ENCODE results near the gene NOS1AP.

NOS1AP gene

DNA sequence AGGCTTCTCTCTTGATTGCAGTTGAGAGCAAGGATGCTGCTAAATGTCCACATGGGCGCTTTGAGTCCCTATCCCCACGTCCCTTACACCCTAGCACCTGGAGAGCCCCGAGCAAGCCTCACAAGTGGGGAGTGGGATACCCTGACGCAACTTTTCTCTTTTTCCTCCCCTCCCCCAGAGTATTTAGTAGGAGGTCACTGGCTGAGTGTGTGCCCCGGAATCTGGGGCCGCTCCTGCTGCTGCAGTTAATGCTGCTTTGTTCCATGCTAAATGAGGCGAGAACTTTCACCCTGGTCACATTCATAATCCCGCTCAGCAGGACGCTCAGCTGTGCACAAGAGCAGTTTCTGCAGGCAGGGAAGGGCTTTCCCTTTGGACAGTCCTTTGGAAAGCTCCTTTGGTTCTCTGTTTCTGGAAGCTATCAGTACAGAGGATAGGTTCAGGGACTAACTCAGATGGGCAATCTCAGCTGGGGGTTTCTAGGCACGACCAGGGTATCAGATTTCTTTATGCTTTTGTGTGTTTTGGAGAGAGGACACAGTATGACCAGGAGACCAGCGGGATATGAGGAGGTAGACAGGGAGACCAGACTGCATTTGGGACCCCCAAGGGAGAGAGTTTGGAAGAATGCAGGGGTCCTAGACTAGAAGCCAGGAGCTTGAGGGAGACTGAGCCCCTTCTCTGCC lies 75.9 kb downstream of the NOS1AP start:
- Histone ChIP-seq H3K9me3 (ENCODE audit: low read length) (no peaks in the 10 kb centered on the region; the same call in 1 of the 2 replicates), H3F3A (ENCODE audit: insufficient read depth, low read length) (no peaks in the 10 kb centered on the region), H3K27me3 (ENCODE audit: insufficient read depth, low read length) (no peaks in the 10 kb centered on the region), H2AFZ (ENCODE audit: low read length) (no peak overlapping the region), H3K4me2 (ENCODE audit: low read length) (no peak overlapping the region), H3K79me2 (ENCODE audit: insufficient read depth, low read length) (no peaks in the 10 kb centered on the region), H3K9ac (ENCODE audit: low read length) (no peak overlapping the region), H3K4me3 (ENCODE audit: low read depth, low read length, poor library complexity, severe bottlenecking) (no peak overlapping the region), H3K9me2 (ENCODE audit: low read depth, low read length) (no peaks in the 10 kb centered on the region), H3K36me3 (ENCODE audit: insufficient read depth, low read length) (no peaks in the 10 kb centered on the region), H4K20me1 (ENCODE audit: insufficient read depth, low read length) (no peaks in the 10 kb centered on the region), H3K27ac (ENCODE audit: low read depth, low read length, poor library complexity, severe bottlenecking) (no peak overlapping the region), H3K4me1 (ENCODE audit: insufficient read depth, low read length, severe bottlenecking) (no peaks in the 10 kb centered on the region)
- no peak for TF ChIP-seq EZH2 (IDR thresholded peaks at IDR 0.05; ENCODE audit: borderline replicate concordance, low read length)
- TF ChIP-seq, protein P1, sequence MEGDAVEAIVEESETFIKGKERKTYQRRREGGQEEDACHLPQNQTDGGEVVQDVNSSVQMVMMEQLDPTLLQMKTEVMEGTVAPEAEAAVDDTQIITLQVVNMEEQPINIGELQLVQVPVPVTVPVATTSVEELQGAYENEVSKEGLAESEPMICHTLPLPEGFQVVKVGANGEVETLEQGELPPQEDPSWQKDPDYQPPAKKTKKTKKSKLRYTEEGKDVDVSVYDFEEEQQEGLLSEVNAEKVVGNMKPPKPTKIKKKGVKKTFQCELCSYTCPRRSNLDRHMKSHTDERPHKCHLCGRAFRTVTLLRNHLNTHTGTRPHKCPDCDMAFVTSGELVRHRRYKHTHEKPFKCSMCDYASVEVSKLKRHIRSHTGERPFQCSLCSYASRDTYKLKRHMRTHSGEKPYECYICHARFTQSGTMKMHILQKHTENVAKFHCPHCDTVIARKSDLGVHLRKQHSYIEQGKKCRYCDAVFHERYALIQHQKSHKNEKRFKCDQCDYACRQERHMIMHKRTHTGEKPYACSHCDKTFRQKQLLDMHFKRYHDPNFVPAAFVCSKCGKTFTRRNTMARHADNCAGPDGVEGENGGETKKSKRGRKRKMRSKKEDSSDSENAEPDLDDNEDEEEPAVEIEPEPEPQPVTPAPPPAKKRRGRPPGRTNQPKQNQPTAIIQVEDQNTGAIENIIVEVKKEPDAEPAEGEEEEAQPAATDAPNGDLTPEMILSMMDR (IDR thresholded peaks at IDR 0.05; ENCODE audit: low read length) = no peak

DNA sequence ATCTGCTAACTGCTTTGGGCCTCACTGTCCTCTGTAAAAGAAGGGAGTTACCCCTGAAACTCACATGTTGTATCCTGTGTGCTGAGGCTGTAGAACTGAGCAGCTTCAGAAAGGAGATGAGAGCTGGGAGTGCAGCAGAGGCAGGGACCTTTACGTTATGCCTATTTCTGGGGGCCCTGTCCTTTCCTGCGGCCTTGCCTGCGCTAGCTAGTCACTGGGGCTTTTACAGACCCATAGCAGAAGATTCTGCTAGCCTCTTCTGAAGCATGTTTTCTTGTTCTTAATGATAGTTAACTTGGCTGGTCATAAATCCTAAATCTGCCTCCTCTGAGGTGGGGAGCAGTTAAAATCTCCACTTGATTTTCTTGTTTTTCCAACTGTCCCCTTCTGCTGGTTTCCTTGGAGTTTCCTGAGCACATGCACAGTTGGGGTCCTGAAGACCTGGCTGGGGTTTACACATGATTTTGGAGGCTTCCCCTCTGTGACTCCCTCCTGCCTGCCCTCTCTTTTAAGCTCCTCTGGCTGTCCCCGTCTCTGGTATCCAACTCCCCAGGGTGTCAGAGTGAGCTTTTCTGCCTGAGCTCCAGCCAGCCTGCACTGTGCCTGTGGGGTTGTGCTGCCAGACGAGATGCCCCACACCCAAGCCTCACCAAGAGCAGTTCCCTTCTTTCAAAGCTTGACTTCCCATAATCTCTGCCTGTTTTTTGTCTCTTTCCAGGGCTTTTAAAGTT lies 76.6 kb downstream of the NOS1AP start:
- H3K9me2 ChIP-seq (ENCODE audit: low read depth, low read length) = no peaks in the 10 kb centered on the region
- H2AFZ ChIP-seq (ENCODE audit: low read length) = no peak overlapping the region
- no peaks in the 10 kb centered on the region for H4K20me1 ChIP-seq (ENCODE audit: insufficient read depth, low read length)
- H3K36me3 ChIP-seq (ENCODE audit: insufficient read depth, low read length) = no peaks in the 10 kb centered on the region
- TF ChIP-seq, protein P1 (IDR thresholded peaks at IDR 0.05; ENCODE audit: low read length) = no peak
- no peak for TF ChIP-seq EZH2 (IDR thresholded peaks at IDR 0.05; ENCODE audit: borderline replicate concordance, low read length)
- no peak overlapping the region for H3K4me3 ChIP-seq (ENCODE audit: low read depth, low read length, poor library complexity, severe bottlenecking)
- no peak overlapping the region for H3K4me2 ChIP-seq (ENCODE audit: low read length)
- no peak overlapping the region for H3K27ac ChIP-seq (ENCODE audit: low read depth, low read length, poor library complexity, severe bottlenecking)
- no peaks in the 10 kb centered on the region for H3K79me2 ChIP-seq (ENCODE audit: insufficient read depth, low read length)
- no peaks in the 10 kb centered on the region for H3K4me1 ChIP-seq (ENCODE audit: insufficient read depth, low read length, severe bottlenecking)
- no peaks in the 10 kb centered on the region for H3F3A ChIP-seq (ENCODE audit: insufficient read depth, low read length)
- no peak overlapping the region for H3K9ac ChIP-seq (ENCODE audit: low read length)
- no peaks in the 10 kb centered on the region for H3K27me3 ChIP-seq (ENCODE audit: insufficient read depth, low read length)
- no peaks in the 10 kb centered on the region; the same call in 1 of the 2 replicates for H3K9me3 ChIP-seq (ENCODE audit: low read length)

DNA sequence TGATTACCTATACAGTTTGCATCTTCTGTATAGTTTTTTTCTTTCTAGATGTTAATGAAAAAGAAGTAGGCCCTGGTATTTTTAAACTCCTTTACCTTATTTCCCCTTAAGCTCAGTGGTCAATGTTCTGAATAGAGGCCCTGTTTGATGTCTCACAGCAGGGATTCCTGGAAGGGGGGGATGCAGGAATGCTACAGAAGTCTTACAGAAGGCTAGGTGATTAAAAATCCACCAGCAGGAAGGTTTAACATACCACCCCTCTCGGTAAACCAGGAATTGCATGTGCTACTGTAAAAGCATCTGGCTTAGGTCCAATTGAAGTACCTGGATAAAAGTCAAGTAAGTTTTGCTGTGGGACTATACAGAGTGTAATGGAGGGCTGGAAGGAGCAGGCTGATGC lies 78.3 kb downstream of the NOS1AP start:
- TF ChIP-seq, protein P1 (IDR thresholded peaks at IDR 0.05; ENCODE audit: low read length) = no peak
- TF ChIP-seq EZH2 (IDR thresholded peaks at IDR 0.05; ENCODE audit: borderline replicate concordance, low read length) = no peak
- Histone ChIP-seq H2AFZ (ENCODE audit: low read length) (no peak overlapping the region), H4K20me1 (ENCODE audit: insufficient read depth, low read length) (no peaks in the 10 kb centered on the region), H3K9ac (ENCODE audit: low read length) (no peak overlapping the region), H3K9me2 (ENCODE audit: low read depth, low read length) (no peaks in the 10 kb centered on the region), H3K36me3 (ENCODE audit: insufficient read depth, low read length) (no peaks in the 10 kb centered on the region), H3K79me2 (ENCODE audit: insufficient read depth, low read length) (no peaks in the 10 kb centered on the region), H3F3A (ENCODE audit: insufficient read depth, low read length) (no peaks in the 10 kb centered on the region), H3K4me1 (ENCODE audit: insufficient read depth, low read length, severe bottlenecking) (no peaks in the 10 kb centered on the region), H3K9me3 (ENCODE audit: low read length) (no peaks in the 10 kb centered on the region; the same call in 1 of the 2 replicates), H3K27me3 (ENCODE audit: insufficient read depth, low read length) (no peaks in the 10 kb centered on the region), H3K4me3 (ENCODE audit: low read depth, low read length, poor library complexity, severe bottlenecking) (no peak overlapping the region), H3K4me2 (ENCODE audit: low read length) (no peak overlapping the region), H3K27ac (ENCODE audit: low read depth, low read length, poor library complexity, severe bottlenecking) (no peak overlapping the region)

Measured in OCI-LY1 (cell line).